GM10248 (cell line): ENCODE measurements around the gene MPPE1.

Source experiments
- CTCF ChIA-PET: fragments of 300-600 bp; sonication (Branson Sonifier 250); formaldehyde crosslinking; extraction: SDS; loops from one replicate; lab custom pipeline; 2021; ENCODE audit warnings: antibody characterized with exemption; lab: Yijun Ruan, JAX
- POLR2A ChIA-PET: fragments of 350-650 bp; sonication (Branson Sonifier 250); formaldehyde crosslinking; extraction: SDS; loops from one replicate; lab custom pipeline; 2020; ENCODE audit warnings: antibody characterized with exemption; lab: Yijun Ruan, JAX
- DNase-seq: peaks from one replicate; pipeline ENCODE4 v3.0.0; 2012; ENCODE audit errors: extremely low spot score
- TF ChIP-seq, protein P1 (sequence below): IDR thresholded peaks from 2 replicates; pipeline ENCODE4 v1.5.1; 2012; ENCODE audit warnings: mild to moderate bottlenecking, low read depth; ENCODE audit errors: extremely low read depth, missing control alignments, control extremely low read depth

The MPPE1 gene

DNA sequence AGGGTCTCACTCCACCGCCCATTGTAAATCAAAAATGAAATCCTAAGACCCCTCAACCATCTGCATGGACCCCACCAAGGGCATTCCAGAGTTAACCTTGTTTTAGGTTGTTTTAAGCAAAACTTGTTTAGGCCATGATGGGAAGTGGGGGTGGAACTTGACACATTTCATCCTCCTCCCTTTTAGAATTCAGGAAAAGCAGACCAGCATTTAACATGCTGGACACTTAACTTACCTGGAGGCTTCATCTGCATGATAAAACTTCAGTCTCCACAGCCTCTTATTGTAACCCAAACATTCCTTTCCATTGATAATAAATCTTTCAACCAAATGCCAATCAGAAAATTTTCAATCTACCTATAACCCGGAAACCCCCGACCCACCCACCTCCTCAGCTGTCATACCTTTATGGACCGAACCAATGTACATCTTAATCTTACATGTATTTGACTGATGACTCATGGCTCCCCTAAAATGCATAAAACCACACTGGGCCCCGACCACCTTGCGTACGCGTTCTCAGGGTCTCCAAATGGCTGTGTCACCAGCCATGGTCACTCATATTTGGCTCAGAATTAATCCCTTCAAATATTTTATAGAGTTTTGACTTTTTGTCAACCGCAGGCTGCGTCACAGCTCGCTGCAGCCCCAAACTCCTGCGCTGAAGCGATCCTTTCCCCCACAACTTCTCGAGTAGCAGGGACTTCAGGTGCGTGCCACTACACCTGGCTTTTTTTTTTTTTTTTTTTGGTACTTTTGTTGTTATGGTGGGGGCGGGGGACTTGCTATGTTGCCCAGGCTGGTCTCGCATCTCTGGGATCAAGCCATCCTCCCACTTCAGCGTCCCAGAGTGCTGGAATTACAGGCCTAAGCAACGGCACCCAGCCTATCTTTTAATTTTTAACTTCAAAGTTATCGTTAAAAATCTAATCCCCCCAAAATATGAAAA, 917 bp downstream of the MPPE1 start:
- CTCF ChIA-PET, result interaction anchor here (1.6 kb wide), 1 partner anchor 30 kb away, joined by 3 read pairs; no protein-coding TSS in a partner anchor
- DNase-seq, result no peak
- POLR2A ChIA-PET, result interaction anchor here (0.7 kb wide), 1 partner anchor 557 kb away, joined by 3 read pairs; no protein-coding TSS in a partner anchor
- TF ChIP-seq, protein P1, sequence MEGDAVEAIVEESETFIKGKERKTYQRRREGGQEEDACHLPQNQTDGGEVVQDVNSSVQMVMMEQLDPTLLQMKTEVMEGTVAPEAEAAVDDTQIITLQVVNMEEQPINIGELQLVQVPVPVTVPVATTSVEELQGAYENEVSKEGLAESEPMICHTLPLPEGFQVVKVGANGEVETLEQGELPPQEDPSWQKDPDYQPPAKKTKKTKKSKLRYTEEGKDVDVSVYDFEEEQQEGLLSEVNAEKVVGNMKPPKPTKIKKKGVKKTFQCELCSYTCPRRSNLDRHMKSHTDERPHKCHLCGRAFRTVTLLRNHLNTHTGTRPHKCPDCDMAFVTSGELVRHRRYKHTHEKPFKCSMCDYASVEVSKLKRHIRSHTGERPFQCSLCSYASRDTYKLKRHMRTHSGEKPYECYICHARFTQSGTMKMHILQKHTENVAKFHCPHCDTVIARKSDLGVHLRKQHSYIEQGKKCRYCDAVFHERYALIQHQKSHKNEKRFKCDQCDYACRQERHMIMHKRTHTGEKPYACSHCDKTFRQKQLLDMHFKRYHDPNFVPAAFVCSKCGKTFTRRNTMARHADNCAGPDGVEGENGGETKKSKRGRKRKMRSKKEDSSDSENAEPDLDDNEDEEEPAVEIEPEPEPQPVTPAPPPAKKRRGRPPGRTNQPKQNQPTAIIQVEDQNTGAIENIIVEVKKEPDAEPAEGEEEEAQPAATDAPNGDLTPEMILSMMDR, result no peak

DNA sequence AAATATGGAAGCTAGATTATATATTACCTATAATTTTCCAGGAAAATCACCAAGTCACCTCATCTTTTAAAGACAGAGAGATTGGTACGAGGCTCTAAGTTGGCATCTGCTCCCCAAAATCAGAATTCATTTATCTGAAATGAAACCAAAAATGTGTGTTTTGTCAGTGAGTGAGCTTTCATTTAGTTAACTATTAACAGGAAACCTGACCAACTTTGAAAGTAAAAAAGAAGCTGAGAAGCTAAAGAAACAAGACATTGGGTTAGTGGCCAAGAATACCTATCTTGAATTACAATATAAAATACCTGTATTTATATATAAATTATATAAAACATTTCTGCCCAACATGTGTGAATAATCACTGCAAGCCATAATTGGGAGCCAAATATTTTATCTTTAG, 1.9 kb downstream of the MPPE1 start:
- CTCF ChIA-PET, result interaction anchor here (1.6 kb wide), 1 partner anchor 32 kb away, joined by 4 read pairs; no protein-coding TSS in a partner anchor

GRCh38 chr18:11905613-11906012, 2.5 kb downstream of the MPPE1 start:
- DNase-seq, result no peak
- TF ChIP-seq, protein P1, result no peak
- ChIA-PET CTCF (interaction anchor here (1.6 kb wide), 1 partner anchor 32 kb away, joined by 4 read pairs; no protein-coding TSS in a partner anchor), POLR2A (no interaction called here)

More for the DNA sequence above, 1.9 kb downstream of the MPPE1 start:
- peak; percentile 50 for DNase-seq
- TF ChIP-seq, protein P1, result no peak
- POLR2A ChIA-PET, result interaction anchor here (0.7 kb wide), 1 partner anchor 558 kb away, joined by 3 read pairs; no protein-coding TSS in a partner anchor

DNA sequence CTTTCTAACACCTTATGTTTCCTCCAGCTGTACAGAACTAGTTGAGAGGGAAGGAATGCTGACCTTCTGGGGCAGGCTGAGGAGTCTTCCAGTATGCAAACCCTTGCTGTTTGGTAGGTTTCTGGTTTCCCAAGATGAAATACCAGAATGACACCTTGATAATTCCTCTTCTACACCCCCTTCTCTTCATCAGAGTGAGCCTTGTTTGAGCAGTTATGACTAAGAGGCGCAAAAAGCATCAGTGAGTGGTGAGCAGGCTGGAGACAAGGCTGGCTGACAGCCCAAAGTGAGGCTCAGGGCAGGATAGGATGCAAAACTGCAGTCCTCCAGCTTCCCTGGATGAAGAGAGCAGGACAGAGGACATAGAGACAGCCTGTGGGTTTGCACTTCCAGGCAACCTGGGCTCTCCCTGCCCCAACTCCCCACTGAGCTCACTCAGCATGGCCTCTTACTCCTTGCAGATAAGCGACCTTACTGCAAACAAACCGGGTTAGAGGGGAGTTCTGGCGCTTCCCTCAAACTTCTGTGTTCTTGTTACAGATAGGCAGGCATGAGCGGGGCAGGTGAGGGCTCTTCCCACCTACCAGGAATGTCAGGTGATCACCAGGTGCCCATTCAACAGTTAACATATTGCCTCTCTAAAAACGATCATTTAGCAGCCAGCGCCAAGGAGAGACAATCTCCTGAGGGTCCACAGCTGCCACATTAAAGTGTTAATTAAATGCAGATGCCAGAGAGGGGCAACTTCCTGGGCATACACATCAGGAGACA, 5.4 kb downstream of the MPPE1 start:
- TF ChIP-seq, protein P1, result no peak
- ChIA-PET CTCF (interaction anchor here (1.8 kb wide), 1 partner anchor 35 kb away, joined by 5 read pairs; no protein-coding TSS in a partner anchor), POLR2A (no interaction called here)
- DNase-seq, result no peak

GRCh38 chr18:11901826-11902438, 6.2 kb downstream of the MPPE1 start:
- DNase-seq, result no peak
- TF ChIP-seq, protein P1, result no peak
- CTCF ChIA-PET, result interaction anchor here (0.6 to 1.8 kb wide), 2 partner anchors 35 to 796 kb away, joined by 3 to 5 read pairs; no protein-coding TSS in a partner anchor
- POLR2A ChIA-PET, result no interaction called here

GRCh38 chr18:11899063-11899462, 9.1 kb downstream of the MPPE1 start:
- DNase-seq, result no peak
- POLR2A ChIA-PET, result no interaction called here
- TF ChIP-seq, protein P1, result no peak
- CTCF ChIA-PET, result interaction anchor here (1.6 kb wide), 1 partner anchor 22 kb away, joined by 3 read pairs; no protein-coding TSS in a partner anchor
